EH (cell line): ENCODE data around the gene SORCS2.

ENCODE experiments used
- DNase-seq: peaks from one replicate; pipeline ENCODE4 v3.0.0-alpha.2; 2015; ENCODE audit warnings: low read depth

The SORCS2 gene

GRCh38 chr4:7428261-7429068 is 236.1 kb downstream of the SORCS2 start:
- no peak for DNase-seq

GRCh38 chr4:7429069-7429416 is 236.7 kb downstream of the SORCS2 start:
- DNase-seq = no peak

- DNase-seq = no peak
These were observed 237.3 kb downstream of the SORCS2 start for GRCh38 chr4:7429601-7430078.

GRCh38 chr4:7430368-7430964 is 238.1 kb downstream of the SORCS2 start:
- no peak for DNase-seq

- no peak for DNase-seq
These were observed 238.8 kb downstream of the SORCS2 start for GRCh38 chr4:7430965-7431695.

- no peak for DNase-seq
These were observed 239.6 kb downstream of the SORCS2 start for GRCh38 chr4:7431696-7432530.

- no peak for DNase-seq
These were observed 240.4 kb downstream of the SORCS2 start for GRCh38 chr4:7432531-7433375.

GRCh38 chr4:7433376-7434140 is 241.2 kb downstream of the SORCS2 start:
- no peak for DNase-seq

GRCh38 chr4:7434141-7434765 is 241.9 kb downstream of the SORCS2 start:
- no peak for DNase-seq

- DNase-seq = peak; percentile 37
These were observed 242.4 kb downstream of the SORCS2 start, which contains the start of gene PSAPL1 for GRCh38 chr4:7434766-7435150. TSS of gene PSAPL1 (minus strand) at chr4:7434930. CDS start at chr4:7434879, 51 bp downstream.

GRCh38 chr4:7435471-7436061 is 243.2 kb downstream of the SORCS2 start:
- no peak for DNase-seq

- DNase-seq = no peak
These were observed 243.9 kb downstream of the SORCS2 start for GRCh38 chr4:7436256-7436655.

GRCh38 chr4:7439699-7440098 is 247.4 kb downstream of the SORCS2 start:
- DNase-seq = no peak

GRCh38 chr4:7441201-7441600 is 248.9 kb downstream of the SORCS2 start:
- DNase-seq = no peak

- no peak for DNase-seq
These were observed 250.3 kb downstream of the SORCS2 start for GRCh38 chr4:7442574-7443162.

- DNase-seq = no peak
These were observed 252.0 kb downstream of the SORCS2 start for GRCh38 chr4:7444314-7444713.

GRCh38 chr4:7444731-7445130 is 252.4 kb downstream of the SORCS2 start:
- no peak for DNase-seq

- no peak for DNase-seq
These were observed 254.9 kb downstream of the SORCS2 start for GRCh38 chr4:7447236-7447635.

GRCh38 chr4:7448036-7448435 is 255.7 kb downstream of the SORCS2 start:
- DNase-seq = no peak
